HG02759 (cell line): ENCODE data around the gene TMEM59.
"Not testable (repeated sequence)": the region's sequence is repeated elsewhere in the genome, so short reads cannot be mapped to it uniquely, and the experiment has no call there.

ENCODE experiments used
- ATAC-seq: cut with Tn5 transposase; IDR thresholded peaks from one replicate; pipeline ENCODE4 v1.9.1; 2021; ENCODE audit warnings: mild to moderate bottlenecking, moderate library complexity; ENCODE audit not compliant: unreplicated experiment

Gene TMEM59

DNA sequence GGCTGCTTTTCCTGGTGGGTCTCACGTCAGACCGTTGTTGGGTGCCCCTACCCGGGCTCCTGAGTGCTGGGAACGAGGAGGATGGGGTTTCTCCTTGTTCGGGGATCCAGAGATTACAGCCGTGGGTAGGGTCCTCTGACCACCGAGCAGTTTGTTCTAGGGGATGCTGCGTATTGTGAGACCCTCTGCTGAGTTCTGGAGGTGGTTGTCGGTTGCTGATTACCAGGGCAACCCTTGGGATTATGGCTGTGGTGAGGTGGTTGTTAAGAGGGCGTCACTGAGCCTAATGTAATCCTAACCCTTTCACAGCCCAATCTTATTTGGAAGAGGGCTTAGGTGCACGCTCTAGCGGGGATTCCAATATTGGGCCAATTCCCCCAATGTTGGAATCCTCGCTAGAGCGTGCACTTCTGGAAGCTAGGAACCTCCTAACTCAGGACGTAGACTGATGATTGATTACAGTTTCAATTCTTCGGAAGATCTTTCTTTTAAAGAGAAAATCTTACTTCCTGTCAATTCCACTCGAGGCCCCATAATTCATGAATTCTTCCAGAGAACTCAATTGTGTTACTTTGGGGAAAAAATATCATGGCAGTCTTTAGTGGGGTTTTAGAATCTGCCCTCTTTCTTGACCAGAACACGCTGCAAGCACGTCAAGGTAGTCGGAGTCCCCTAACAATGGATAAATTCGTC is 887 bp upstream of the TMEM59 start:
- no peak for ATAC-seq

DNA sequence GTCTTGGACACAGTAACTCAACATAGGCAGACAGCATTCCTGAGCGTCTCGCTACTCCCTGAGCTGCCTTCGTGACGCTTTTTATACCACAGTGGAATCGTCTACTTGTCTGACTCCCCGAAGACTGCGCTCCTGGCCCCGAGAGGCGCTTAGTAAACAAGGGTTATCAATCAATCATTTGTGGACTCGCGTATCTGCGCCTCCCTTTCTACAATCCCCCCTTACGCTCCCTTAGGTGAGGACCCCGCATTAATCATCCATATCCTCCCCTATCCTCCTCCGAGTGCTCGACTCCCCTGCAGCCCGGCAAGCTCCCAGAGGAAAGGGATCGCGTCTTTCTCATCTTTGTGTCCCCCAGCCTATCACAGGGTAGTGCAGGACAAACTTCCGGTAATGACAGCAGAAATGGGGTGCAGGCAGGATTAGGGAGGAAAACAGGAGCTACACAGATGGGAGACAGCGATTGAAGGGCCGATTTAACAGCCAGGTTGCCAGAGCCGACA is 522 bp downstream of the TMEM59 start:
- peak; percentile 14 for ATAC-seq

DNA sequence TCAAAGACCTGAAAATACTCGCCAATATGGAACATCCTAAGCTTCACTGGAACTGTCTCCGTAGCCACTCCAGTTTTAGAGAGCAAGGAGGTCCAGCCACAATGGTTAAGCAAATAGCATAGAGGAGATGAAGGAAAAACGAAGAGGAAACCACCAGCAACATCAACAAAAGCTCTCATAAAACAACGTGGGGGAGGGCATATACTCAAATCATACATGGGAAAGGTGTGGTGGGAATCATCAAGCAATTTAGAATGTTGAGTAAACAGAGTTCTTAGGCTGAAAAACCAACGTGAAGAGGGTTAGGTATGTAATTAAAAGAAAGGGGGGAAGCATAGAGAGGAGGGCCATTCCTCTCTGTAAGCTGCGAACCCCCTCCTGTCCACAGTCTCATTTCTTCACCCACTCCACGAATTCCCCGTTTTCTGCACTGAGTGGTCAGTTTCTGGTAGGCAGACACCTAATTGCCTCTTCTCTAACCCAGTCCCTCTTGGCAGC is 1.0 kb downstream of the TMEM59 start:
- ATAC-seq = no peak

DNA sequence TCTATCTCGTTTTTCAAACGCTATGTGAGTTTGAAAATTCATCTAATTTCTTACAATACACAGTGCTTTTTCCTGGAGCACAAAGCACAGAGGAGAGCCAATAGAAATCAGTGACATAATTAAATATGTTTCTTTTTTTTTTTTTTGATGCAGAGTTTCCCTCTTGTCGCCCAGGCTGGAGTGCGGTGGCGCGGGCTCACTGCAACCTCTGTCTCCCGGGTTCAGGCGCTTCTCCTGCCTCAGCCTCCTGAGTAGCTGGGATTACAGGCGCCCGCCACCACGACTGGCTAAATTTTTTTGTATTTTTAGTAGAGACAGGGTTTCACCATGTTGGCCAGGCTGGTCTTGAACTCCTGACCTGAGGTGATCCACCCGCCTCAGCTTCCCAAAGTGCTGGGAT is 2.6 kb downstream of the TMEM59 start:
- ATAC-seq = not testable (repeated sequence)

DNA sequence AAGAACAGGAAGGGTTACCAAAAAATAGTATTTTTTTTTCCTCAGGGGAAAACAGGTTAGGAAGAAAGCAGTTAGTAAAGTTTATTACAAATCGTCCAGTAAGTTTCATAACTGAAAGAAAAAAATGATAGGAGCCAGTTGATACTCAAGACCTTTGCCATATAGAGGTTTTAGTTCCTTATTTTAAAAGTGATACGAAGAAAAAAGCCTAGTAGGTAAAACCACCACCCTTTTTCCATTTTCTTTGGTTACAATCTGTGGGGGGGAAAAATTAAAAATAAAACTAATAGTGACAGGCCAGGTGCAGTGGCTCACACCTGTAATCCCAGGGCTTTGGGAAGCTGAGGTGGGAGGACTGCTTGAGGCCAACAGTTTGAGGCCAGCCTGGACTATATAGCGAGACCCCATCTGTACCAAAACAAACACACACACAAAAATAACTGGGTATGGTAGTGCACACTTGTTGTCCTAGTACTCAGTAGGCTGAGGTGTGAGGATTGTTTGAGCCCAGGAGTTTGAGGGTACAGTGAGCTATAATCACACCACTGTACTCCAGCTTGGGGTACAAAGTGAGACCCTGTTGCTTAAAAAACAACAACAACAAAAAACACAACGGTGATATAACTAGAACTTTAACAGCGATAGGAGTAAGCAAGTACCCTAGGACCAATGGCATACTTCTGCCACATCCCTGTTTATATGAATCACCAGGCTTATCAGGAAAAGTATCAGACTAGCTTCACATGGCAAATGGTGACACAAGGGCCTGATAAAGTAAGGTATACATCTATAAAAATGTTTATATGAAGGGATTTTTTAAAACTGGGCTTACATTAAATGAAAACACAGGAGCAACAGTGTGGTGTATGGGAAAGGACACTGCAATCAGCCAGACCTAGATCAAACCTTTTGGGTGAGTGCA is 5.4 kb downstream of the TMEM59 start:
- no peak for ATAC-seq

DNA sequence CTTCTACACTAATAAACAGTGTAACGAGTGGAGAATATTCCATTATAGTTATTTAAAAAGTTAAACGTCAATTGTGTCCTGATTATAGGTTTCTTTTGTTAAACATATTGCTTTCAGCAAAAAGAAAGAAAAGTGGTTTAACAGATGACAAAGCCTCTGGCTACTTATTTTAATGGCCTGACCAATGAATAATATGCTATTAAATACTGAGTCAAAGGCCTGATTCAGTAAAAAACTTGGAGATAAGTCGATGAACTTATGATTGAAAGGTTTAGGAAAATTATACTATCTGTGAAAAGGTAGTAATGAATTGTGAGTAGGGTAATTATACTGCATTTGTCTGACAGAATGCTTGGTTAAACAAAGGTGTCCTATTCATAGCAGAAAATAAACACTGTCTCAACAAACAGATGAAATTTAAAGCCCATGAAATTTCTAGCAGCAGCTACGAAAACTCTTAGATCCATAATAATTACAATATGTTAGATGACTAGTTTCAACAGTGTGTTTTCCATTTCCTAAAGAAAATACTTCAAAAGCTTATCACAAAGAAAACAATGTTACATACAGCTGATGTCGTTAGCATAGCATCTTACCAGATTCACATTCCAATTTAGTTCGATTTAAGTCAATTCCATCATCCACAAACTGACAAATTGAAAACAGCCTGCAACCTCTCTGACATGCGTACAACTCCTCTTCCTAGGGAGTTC is 6.2 kb downstream of the TMEM59 start:
- no peak for ATAC-seq

DNA sequence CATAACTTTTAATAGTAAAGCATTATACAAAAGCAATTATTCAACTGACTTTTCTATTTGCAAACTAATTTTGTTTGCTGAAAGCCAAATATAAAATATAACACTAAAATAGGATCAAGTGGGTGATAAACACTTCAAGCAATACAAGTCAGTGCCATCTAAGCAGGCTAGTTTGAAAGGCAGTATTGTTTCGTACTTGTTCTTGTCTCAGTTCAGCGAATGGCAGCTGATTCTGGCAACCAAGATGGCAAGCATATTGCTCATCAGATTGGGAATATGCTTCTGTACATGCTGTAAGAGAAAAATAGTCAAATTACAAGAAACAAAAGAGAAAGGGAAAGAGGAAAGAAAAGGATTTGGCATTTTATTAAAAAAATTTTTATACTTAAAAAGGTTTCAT is 7.5 kb downstream of the TMEM59 start:
- ATAC-seq = no peak

DNA sequence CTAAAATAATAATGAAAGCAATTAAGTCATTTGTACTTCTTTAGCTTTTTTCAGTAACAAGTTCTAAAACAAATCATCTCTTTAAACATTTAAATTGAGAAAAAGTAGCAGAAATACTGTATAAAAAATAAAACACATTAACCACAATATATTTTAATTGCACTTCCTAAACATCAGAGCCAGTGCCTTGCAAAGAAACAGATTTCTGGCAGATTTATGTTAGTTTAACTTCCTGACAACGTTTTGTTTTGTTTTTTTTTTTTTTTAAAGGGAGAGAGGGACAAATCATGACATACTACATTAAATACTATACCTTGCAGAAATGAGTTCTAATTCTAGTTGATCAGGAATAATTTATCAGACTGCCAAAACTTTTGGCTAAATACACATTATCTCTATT is 11.2 kb downstream of the TMEM59 start:
- no peak for ATAC-seq

DNA sequence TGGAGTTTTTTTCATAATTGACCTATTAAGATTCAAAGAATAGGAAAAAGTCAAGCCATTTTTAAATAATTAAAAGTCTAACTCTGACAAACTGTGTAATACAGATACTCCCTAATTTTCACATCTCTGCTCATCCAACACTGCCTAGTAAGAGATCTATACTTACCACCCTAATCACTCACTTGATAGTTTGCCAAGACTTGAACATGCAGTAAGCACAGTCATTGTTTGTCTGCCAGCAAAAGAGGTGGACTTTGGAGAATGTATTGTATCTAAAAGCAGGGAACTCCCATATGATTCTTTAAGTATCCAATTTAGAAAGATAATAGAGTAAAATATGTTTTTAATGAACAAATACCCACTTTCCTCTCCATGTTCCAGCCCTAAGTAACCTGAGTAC is 15.5 kb downstream of the TMEM59 start:
- no peak for ATAC-seq

DNA sequence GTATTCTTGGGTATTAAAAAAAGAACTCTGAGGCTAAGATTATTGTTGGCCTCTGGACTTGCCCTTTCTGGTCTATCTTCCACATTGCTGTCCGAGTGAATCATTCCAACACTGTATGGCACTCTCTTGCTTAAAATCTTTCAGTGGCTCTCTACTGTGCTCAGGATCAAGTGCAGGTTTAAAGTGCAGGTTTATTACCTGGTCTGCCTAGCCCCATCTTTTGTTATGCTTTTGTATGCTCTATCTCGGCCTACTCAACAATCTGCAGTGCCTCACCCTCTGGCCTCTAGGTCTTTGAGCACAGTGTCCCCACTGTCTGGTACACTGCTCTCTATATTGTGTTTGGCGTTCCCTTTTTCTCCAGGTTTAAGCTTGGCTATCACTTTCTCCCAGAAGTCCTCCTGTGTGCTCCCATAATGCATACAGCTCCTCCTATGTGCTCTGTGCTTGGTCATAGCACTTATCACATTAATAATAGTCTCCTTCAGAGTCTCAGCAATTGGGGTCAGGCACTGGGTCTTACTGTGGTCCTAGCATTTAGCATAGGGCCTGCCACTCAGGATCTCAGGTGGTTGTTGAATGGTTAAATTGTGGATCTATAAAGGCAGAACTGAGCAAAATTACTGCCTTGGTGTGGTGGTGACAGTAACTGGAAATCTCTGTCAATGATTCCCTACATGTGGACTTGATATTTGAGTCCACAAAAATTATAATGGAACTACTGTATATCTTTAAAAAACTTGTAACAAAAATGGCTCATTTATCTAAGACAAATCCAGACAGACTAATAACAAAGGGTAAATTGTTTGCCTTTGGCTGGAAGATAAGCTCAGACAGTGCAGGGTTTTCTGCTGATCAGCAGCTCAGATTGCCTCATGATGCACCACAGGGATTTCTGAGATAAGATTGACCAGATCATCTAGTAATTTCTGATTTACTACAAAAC is 24.4 kb downstream of the TMEM59 start:
- ATAC-seq = no peak

DNA sequence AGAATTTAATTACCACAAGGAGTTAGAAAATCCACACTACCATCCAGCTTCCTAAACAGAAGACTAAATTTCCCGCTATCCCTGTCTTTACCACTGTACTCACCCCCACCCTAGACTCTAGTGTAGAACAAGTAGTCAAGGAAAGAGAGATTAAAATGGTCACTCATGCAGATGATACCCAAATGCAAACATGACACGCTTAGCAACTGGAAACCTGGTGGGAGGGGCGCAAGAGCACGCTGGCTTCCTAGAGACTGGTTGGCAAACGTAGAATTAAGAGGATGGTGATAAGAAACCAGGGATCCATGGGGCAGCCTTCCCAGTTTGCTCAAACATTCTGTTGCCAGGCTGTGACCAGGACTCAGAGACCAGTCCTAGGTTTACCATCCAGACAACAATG is 25.2 kb downstream of the TMEM59 start:
- no peak for ATAC-seq

DNA sequence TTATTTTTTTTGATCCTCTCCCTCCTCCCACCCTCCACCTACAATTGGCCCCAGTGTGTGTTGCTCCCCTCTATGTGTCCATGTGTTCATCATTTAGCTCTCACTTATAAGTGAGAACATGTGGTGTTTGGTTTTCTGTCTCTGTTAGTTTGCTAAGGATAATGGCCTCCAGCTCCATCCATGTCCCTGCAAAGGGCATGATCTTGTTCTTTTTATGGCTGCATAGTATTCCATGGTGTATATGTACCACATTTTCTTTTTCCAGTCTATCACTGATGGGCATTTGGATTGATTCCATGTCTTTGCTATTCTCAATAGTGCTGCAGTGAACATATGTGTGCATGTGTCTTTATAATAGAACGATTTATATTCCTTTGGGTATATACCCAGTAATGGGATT is 28.2 kb downstream of the TMEM59 start:
- not testable (repeated sequence) for ATAC-seq

DNA sequence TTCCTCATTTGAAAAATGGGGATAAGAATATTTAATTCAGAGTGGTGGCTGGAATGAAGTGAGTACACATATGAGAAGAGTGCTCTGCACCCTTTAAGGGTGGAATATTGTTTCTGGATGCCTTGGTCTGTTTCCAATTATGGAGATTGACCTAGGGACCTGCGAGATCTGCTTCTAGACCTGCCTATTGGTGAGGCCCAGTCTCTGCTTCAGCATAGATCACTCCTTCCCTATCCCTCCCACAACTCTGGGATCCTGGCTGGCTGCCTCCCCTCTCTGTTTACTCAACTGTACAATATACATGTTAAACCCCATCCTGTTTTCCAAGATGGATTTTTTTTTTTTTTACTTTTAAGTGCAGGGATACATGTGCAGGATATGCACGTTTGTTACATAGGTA is 28.6 kb downstream of the TMEM59 start:
- no peak for ATAC-seq

DNA sequence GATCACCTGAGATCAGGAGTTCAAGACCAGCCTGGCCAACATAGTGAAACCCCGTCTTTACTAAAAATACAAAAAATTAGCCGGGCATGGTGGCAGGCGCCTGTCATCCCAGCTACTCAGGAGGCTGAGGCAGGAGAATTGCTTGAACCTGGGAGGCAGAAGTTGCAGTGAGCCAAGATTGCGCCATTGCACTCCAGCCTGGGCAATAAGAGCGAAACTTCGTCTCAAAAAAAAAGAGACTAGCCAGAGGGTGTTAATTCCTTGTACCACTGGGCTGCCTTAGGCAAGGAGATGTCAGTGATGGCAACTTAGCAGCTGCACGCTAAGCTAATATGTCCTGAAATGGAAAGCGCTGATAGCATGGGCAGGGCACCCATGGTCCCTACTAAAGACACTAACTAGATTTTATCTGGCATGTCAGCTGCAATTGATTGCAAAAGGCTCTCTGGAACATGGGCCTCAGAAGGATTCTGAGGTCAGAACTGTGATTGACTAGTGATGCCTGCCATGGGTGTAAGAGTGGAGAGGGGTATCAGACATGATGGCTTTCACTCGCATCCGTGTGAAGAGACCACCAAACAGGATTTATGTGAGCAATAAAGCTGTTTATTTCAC is 33.3 kb downstream of the TMEM59 start:
- not testable (repeated sequence) for ATAC-seq

DNA sequence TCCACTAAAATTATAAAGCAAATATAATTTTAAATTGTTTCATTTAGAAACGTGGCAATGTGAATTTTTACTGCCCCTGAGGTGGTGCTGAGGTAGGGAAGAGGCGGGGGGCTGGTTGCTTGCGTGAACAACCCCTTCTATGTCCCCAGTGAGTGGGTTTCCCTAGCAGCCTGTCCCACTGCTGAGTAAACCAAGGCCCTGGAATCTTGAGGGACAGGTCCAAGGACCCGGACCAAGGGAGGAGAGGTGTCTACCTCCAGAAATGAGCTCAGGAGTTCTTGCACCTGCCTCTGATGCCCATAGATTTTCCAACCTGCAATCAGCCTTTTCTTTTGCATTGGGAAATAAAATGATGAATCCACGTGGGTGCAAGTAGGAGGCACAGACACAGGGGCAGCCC is 34.4 kb downstream of the TMEM59 start:
- ATAC-seq = no peak

DNA sequence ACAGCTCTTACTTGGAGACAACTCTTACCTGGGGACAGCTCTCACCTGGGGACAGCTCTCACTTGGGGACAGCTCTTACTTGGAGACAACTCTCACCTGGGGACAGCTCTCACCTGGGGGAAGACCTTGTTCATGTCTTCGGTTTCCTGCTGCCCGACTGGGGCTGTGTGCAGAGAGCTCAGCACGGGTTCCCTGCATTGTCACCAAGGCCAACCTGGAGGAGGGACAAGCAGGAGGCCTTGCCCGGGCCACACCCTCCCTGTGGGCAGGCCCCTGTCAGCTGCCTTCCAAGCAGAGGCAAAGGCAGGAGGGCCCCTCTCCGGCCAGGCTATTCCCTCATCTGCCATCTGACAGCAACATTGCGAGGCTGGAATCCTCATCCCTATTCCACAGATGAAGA is 35.0 kb downstream of the TMEM59 start, which contains the start of gene LDLRAD1:
Gene LDLRAD1, minus strand, starts transcription at position 208 of the 400 bp plus-strand sequence. Its CDS starts 74 bp downstream, at position 134.
- ATAC-seq = no peak

DNA sequence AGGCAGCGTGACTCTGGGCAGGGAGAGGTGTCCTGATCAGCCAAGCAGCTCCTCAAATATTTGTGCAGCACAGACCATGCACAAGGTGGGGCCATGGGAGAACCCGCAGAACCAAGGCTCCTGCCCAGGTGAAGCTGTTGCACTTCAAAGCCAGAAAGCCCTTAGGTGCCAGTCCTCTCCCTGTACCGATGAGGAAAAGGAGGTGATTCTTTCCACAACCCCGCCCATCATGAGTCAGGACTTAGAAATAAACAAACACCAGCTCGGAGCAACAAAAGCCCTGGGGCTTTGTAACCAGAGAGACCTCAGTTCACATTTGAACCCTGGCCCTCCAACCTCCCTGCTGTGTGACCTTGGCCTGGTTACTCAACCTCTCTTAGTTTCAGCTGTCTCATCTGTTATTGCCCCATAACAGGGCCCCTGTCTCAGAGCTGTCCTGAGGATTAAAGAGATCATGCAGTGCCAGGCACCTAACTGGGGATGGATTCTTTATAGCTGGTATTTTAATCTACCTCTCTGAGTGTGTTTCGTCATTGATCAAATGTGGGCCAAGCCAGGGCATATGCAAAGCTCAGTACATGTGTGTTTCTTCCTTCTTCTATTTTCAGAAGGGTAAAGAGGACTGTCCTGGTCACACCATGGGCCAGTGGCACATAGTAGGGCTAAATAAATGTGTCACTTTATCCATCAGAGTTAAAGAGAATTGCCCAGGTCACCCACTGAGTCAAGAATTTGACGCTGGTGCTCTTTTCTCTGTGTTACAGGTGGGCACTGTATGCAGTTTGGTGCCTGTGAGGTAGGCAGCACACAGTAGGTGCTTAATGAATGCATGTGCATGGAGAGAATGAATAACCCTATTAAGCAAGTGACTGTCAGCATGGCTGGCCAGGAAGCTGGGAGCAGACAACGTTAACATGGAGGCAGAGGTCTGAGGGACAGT is 36.4 kb downstream of the TMEM59 start:
- no peak for ATAC-seq

DNA sequence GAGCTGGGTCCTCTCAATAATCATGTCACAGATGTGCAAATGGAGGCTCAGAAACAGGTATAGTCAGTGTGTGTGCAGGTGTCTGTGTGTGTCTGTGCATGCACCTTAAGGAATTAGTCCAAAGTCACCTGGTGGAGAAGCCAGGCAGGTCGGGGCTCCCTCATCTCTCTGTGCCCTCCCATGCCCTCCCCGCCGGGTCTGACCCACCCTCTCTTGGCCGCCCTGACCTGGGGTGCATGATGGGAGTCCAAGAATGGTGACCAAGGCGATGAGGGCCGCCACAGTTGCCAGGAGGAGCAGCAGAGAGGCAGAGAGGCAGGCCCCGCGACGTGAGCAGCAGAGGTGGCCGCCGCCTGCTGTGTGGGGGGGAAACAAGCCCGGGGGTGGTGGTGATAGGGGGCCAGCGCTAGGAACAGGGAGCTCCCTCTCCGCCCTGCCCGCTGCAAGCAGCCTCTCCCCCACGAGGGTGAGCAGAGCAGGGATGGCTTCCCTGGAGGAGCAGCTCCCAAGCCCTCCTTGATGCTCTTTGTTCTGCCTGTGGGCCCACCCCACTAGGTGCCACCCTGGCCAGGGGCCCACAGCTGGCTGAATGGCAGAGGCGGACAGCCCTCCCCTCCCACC is 38.9 kb downstream of the TMEM59 start:
- ATAC-seq = no peak
